ENCODE data around the gene PRR7. TPM values are rescaled to one million over a fixed set of nuclear protein-coding genes. Genes with fewer than 3 reads are reported as not detected.
"Not testable (repeated sequence)": the region's sequence is repeated elsewhere in the genome, so short reads cannot be mapped to it uniquely, and the experiment has no call there.

The PRR7 gene
- total RNA-seq, 1 donor from 2014 or later: 1.4 TPM

GRCh38 chr5:177474002-177474476 lies 27.4 kb downstream of the PRR7 start:
- DNase-seq (ENCODE audit: missing footprints) (no peak), ATAC-seq (no peak)
- intact Hi-C loops (cut with DNase I): no loop called here

- no peak for DNase-seq (ENCODE audit: missing footprints)
- no peak for ATAC-seq
- intact Hi-C loops (cut with DNase I): no loop called here
Observed at GRCh38 chr5:177474846-177475562, 28.4 kb downstream of the PRR7 start.

GRCh38 chr5:177475563-177476427 lies 29.2 kb downstream of the PRR7 start:
- DNase-seq (ENCODE audit: missing footprints) (no peak), ATAC-seq (no peak)
- intact Hi-C loops (cut with DNase I): no loop called here

DNA sequence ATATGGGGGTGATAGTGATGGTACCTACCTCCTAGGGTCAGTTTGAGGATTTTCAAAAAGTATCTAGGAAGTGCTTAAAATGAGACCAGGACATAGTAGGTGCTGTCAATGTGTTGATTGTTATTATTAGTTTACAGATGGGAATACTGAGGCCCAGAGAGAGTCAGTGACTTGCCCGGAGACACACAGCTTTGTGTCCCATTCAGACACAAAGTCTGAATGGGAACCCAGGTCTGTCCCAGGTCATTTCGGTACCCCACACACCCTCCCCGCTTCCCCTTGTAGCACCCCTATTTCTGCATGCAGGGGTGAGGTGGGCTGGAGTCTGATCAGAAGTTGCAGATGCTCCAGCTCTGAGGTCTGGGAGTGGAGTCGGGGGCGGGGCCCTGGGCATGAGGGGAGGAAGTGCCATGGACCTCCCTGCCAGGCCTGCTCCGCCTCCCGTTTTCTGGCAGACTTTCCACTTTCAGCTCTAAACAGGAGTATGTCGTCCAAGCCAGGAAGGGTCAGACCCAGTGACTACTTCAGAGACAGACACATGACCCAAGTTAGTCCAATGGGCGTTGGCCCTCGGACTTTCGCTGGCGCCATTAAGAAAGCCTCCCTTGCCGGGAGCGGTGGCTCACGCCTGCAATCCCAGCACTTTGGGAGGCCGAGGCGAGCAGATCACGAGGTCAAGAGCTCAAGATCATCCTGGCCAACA lies 30.1 kb downstream of the PRR7 start:
- ATAC-seq: no peak
- intact Hi-C loops (cut with DNase I): no loop called here
- DNase-seq (ENCODE audit: missing footprints): no peak

GRCh38 chr5:177477701-177478477 lies 31.3 kb downstream of the PRR7 start:
- DNase-seq (ENCODE audit: missing footprints) (no peak), ATAC-seq (no peak)
- intact Hi-C loops (cut with DNase I): no loop called here

DNA sequence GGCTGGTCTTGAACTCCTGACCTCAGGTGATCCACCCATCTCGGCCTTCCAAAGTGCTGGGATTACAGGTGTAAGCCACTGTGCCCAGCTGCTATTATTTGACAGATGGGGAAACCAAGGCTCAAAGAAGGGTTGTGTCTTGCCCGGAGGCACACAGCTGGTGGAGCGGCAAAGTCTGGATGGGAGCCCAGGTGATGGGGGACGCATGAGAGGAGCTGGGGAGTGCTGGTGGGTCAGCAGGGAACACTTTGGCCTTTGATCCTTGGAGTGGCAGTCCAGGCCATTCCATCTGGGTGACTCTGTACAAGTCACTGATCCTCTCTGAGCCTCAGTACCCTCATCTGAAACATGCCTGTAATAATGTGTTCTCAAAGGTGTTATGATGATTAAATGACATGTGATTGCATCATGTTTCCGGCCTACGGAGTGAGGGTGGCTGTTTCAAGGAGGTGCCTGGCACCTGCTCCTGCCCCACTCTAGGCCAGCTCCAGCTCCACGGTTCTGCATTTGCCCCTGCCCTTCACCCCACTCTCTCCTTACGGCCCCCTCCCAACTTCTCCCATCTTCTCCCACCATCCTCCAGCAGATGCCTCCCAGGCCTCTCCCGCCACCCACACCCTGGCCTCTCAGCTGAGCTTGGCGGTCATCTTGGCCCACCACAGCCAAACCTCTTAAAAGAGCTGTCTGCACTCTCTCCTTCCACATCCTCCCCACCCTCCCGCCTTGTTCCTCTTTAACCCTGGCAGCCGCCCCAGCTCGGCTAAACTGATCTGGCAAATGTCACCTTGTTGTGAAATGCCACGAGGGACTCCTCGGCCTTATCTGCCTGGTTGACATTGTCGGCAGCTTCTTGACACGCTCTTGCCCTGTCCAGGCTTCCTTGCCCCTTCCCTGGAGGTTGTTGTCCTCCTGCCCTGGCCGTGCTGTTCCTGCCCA lies 32.4 kb downstream of the PRR7 start:
- peak; percentile 93 for DNase-seq (ENCODE audit: missing footprints)
- intact Hi-C loops (cut with DNase I): loop anchor here (1.0 kb wide), 1 partner anchor 17 kb away; no protein-coding TSS in a partner anchor

DNA sequence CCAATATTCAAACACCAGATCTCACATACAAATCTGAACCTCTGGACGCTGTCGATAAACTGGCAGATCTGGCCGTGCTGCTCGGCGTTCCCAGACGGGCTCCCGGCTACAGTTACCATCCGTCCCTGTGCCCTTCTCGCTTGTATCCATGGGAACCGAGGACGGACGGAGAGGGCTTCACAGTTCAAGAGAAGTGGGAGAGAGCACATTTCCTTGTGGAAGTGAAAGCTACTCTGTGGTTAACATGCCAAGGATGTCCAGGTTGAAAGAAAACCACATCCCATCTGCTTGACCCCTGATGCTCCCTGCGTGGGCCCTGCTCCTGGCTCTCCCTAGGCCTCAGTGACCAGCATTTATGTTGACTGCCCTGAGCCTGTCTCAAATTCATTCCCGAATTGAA lies 33.2 kb downstream of the PRR7 start:
- ATAC-seq (peak; percentile 13), DNase-seq (ENCODE audit: missing footprints) (no peak)
- intact Hi-C loops (cut with DNase I): loop anchor here (1.0 kb wide), 1 partner anchor 17 kb away; no protein-coding TSS in a partner anchor

More for the DNA sequence above, 32.4 kb downstream of the PRR7 start:
- ATAC-seq: peak; percentile 93

- intact Hi-C loops (cut with DNase I): no loop called here
- DNase-seq (ENCODE audit: missing footprints) (no peak), ATAC-seq (no peak)
Observed at GRCh38 chr5:177482359-177482795, 35.8 kb downstream of the PRR7 start.

- ATAC-seq (no peak), DNase-seq (ENCODE audit: missing footprints) (no peak)
- intact Hi-C loops (cut with DNase I): no loop called here
Observed at GRCh38 chr5:177483042-177483441, 36.4 kb downstream of the PRR7 start.

DNA sequence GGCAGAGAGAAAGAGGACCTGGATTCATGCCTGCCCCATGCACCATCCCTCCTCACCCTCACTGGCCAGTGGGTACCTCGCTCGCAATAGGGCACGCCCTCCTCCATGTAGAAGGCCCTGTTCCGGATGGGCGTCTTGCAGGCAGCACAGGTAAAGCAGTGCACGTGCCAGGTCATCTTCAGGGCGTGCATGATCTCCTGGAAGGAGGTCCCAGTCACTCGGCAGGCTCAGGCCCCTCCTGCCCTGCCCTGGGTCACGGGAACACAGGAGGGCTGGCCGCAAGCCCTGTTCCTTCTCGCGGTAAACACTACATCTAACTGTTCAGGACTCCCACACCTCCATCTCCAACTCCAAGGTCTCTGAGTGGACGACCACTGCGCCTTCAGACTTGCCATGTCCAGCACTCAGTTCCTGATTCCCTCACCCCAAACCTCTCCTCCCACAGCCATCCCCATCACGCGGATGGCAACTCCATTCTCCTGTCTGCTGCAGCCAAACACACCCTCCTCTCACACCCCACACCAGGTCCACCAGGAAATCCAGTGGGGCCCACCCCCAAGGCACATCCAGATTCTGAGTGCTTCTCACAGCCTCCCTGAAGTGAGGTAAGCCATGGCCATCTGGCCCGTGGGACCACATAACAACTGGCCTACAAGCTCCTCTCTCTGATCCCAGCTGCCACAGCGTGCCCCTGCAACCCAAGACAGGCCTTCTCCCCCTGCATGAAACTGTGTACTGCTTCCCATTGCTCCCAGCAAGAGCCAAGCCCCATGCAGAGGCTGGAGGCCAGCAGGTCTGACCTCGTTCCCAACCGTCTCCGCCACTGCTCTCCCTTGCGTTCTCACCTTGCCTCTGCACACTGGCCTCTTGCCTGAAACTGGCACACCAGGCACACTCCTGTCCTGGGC lies 37.6 kb downstream of the PRR7 start:
- DNase-seq (ENCODE audit: missing footprints) (no peak), ATAC-seq (no peak)
- intact Hi-C loops (cut with DNase I): no loop called here

- DNase-seq (ENCODE audit: missing footprints): no peak
- intact Hi-C loops (cut with DNase I): no loop called here
- no peak for ATAC-seq
Observed at GRCh38 chr5:177484902-177485549, 38.4 kb downstream of the PRR7 start.

GRCh38 chr5:177485753-177486152 lies 39.1 kb downstream of the PRR7 start:
- ATAC-seq; intact Hi-C loops (cut with DNase I); DNase-seq (ENCODE audit: missing footprints): not testable (repeated sequence)

GRCh38 chr5:177486256-177486655 lies 39.6 kb downstream of the PRR7 start:
- DNase-seq (ENCODE audit: missing footprints) (no peak), ATAC-seq (no peak)
- intact Hi-C loops (cut with DNase I): no loop called here

GRCh38 chr5:177487144-177487543 lies 40.5 kb downstream of the PRR7 start:
- no peak for ATAC-seq
- intact Hi-C loops (cut with DNase I): no loop called here
- no peak for DNase-seq (ENCODE audit: missing footprints)

DNA sequence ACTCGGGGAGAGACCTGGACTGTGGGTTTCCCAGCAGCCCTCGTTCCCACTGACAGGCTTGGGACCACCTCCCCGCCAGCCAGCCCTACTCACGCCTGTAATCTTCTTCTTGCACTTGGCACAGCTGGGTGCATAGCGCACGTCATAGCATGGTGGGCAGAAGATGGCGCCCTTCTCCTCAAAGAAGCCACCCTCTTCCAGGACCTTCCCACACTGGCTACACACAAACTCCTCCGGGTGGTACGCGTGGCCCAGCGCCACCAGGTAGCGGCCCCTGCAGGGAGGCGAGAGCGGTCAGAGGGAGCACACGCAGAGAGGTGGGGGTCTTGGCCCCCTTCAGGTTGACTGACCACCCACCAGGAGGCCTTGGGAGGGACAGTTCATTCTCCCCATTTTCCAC lies 41.4 kb downstream of the PRR7 start:
- intact Hi-C loops (cut with DNase I): no loop called here
- DNase-seq (ENCODE audit: missing footprints) (no peak), ATAC-seq (no peak)

DNA sequence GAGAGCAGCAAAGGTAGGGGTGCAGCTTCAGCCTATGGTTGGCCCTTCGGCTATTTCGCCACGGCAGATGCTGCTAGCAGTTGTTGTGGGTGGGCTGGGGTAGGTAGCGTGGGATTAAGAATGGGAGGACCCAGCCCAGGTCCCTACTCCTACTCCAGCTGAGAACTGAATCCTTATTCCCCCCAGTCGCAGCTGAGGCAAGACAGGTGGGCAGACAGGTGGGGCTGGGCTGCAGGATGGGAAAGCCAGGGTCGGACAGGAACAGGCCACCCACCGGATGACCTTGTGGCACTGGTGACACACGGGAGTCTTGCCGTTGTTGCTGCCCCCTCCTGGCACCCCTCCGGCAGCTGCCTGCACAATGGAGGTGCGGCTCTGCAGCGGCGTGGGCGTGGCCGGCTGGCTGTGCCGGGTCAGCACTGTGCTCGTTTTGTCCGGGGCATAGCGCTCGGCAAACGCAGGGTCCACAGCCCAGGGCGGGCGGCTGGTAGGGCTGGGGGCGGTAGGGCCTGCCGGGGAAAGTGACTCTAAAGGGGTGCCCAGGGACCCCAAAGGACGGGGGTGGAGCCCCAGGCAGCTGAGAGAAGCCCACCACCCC lies 42.6 kb downstream of the PRR7 start:
- intact Hi-C loops (cut with DNase I): no loop called here
- ATAC-seq: no peak

More for the DNA sequence above, 42.6 kb downstream of the PRR7 start:
- DNase-seq (ENCODE audit: missing footprints): no peak
